ENCODE results near the gene KIF18B. TPM values are rescaled to one million over a fixed set of nuclear protein-coding genes. Genes with fewer than 3 reads are reported as not detected.
A peak's percentile ranks its signal among the peaks of the same experiment; 100 is the strongest.

The KIF18B gene
- total and polyA plus RNA-seq, 2 donors (not counting 3 experiments of a cell fraction or from before 2014, with no cell fraction given) = 24.5 to 50.3 TPM

DNA sequence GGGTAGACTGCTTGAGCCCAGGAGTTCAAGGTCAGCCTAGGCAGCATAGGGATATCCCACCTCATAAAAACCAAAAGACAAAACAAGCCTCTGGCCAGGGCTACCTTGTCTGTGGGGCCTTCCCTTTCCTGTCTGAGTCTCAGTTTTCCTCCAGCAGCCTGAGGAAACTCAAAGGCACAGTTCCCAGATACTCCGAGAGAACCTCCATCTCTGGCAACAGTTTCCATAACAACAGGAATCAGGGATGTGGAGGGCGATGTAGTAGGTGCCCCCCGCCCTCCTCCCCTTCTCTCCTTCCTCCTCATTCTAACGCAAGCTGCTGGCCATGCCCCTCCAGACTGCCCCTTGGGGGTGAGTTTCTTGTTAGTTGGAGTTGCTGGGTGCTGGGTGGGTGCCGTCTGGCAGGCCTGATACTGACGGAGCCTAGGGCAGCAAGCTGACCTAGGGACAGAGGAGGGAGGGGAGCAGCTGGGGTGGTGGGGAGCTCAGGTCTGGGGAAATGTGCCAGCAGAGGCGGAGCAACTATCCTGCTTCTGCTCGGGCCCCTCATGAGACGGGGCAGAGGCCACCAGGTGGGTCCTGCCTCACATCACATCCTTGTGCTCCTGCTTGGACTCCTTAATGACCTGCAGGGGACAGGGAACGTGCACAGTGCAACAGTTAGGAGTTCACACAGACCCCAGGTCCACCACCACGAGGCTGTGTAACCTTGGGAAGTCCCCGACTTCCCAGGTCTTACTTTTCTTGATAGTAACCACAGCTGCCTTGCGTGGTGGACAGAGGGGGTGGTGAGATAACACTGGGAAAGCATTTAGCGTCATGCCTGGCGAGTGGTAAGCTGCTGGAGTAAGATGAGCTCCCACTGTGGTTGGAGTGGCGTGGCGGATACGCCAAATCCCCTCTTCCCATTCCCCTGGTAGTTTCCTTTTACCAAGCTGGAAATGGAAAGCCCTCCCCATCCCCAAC lies 40.5 kb downstream of the KIF18B start:
- ChIA-PET POLR2A (no interaction called here), CTCF (interaction anchor here (1.3 to 2.2 kb wide), 3 partner anchors 11 to 115 kb away, joined by 3 to 11 read pairs (median 4); no protein-coding TSS in a partner anchor)
- Histone ChIP-seq H4K20me1 (replicated peaks; ENCODE audit: control insufficient read depth, extremely low read depth, insufficient read depth, low read length) (no peaks in the 10 kb centered on the region), H3K4me3 (replicated peaks in 1 of 3; ENCODE audit: insufficient read depth in 1 of 3, low read depth in 1 of 3, low read length in 3 of 3) (no peak overlapping the region), H3K79me2 (ENCODE audit: control insufficient read depth, insufficient read depth, low read length) (no peaks in the 10 kb centered on the region), H3K36me3 (ENCODE audit: control insufficient read depth in 2 of 2, extremely low read depth in 1 of 2, insufficient read depth in 2 of 2, low read length in 2 of 2) (no peaks in the 10 kb centered on the region), H2AFZ (ENCODE audit: low read depth, low read length) (peak overlapping the region; percentile 25), H3K9me3 (replicated peaks; ENCODE audit: control insufficient read depth, insufficient read depth, low read length) (no peaks in the 10 kb centered on the region), H3K4me1 (ENCODE audit: control insufficient read depth, extremely low read depth, insufficient read depth, low read length) (peaks cover 31% of the 10 kb centered on the region), H3K4me2 (ENCODE audit: insufficient read depth, low read length) (peak overlapping the region; percentile 54), H3K27me3 (ENCODE audit: control insufficient read depth in 2 of 2, insufficient read depth in 2 of 2, low read length in 2 of 2) (no peaks in the 10 kb centered on the region), H3K27ac (ENCODE audit: insufficient read depth, low read depth, low read length) (peak overlapping the region; percentile 84), H3K9ac (replicated peaks; ENCODE audit: extremely low read depth, insufficient read depth, low read length) (no peak overlapping the region), H3K9me1 (replicated peaks; ENCODE audit: control insufficient read depth, extremely low read depth, insufficient read depth, low read length) (no peaks in the 10 kb centered on the region)
- TF ChIP-seq CTCF (IDR thresholded peaks at IDR 0.05; ENCODE audit: extremely low read depth in 1 of 2, insufficient read depth in 1 of 2, low read depth in 1 of 2, low read length in 2 of 2) (no peak), POLR2A (IDR thresholded peaks at IDR 0.05; ENCODE audit: low read depth, low read length) (no peak), FOS (IDR thresholded peaks at IDR 0.05; ENCODE audit: borderline replicate concordance, insufficient read depth, low read length) (no peak), JUN (IDR thresholded peaks at IDR 0.05; ENCODE audit: borderline replicate concordance, insufficient read depth, insufficient read length, low read depth) (no peak), MAX (IDR thresholded peaks at IDR 0.05; ENCODE audit: insufficient read depth, insufficient read length) (no peak), EZH2 (IDR thresholded peaks at IDR 0.05; ENCODE audit: borderline replicate concordance, low read depth, low read length, severe bottlenecking) (no peak), GATA2 (IDR thresholded peaks at IDR 0.05; ENCODE audit: insufficient read depth, insufficient read length, low read depth, low read length) (no peak), MYC (IDR thresholded peaks at IDR 0.05; ENCODE audit: low read depth, low read length) (no peak), POLR2AphosphoS5 (IDR thresholded peaks at IDR 0.05; ENCODE audit: insufficient read depth, low read depth, low read length) (no peak)
- peak; percentile 63 for FAIRE-seq
- no TSS peak for BruUV-seq (replicated peaks)
- DNase-seq (ENCODE audit: low read depth, low spot score) = no peak
- dilution Hi-C loops (cut with MboI; ENCODE audit: extremely low pct_ligation_motif_present, low sequenced_read_pairs) = no loop called here
- intact Hi-C loops (cut with micrococcal nuclease) = no loop called here

Data from endothelial cell of umbilical vein (primary cell).